ENCODE data around the gene IGSF5.

Gene IGSF5

GRCh38 chr21:39807738-39808137, 62.8 kb downstream of the IGSF5 start:
- no peaks in the 10 kb centered on the region for H3K36me3 ChIP-seq (ENCODE audit: control insufficient read depth in 2 of 2, insufficient read depth in 1 of 2, low read length in 2 of 2)
- CTCF ChIA-PET: interaction anchor here (0.6 kb wide), 1 partner anchor 438 kb away, joined by 4 read pairs; no protein-coding TSS in a partner anchor
- no peak overlapping the region for H3K27ac ChIP-seq (ENCODE audit: extremely low read depth, low read depth, low read length)
- H3K9me3 ChIP-seq (ENCODE audit: control insufficient read depth, insufficient read depth, low read depth, low read length): no peaks in the 10 kb centered on the region
- H3K4me1 ChIP-seq (ENCODE audit: control insufficient read depth, insufficient read depth, low read length): no peaks in the 10 kb centered on the region
- POLR2A ChIA-PET: no interaction called here
- H3K4me3 ChIP-seq (ENCODE audit: low read depth, low read length): no peak overlapping the region
- no peak for TF ChIP-seq ZNF514 (tag by site-specific recombination; IDR thresholded peaks at IDR 0.05)
- no peak for TF ChIP-seq FEZF1 (tag by site-specific recombination; IDR thresholded peaks at IDR 0.05)
- TF ChIP-seq ZNF510 (tag by site-specific recombination; IDR thresholded peaks at IDR 0.05; ENCODE audit: insufficient replicate concordance): no peak
- TF ChIP-seq GLIS2 (tag by site-specific recombination; IDR thresholded peaks at IDR 0.05): no peak
- no peak for TF ChIP-seq EGR2 (tag by site-specific recombination; IDR thresholded peaks at IDR 0.05; ENCODE audit: low read depth)
- no peak for TF ChIP-seq ZNF501 (tag by site-specific recombination; IDR thresholded peaks at IDR 0.05)
- no peak for TF ChIP-seq ZNF623 (tag by site-specific recombination; IDR thresholded peaks at IDR 0.05)
- no peak for TF ChIP-seq HIC1 (tag by site-specific recombination; IDR thresholded peaks at IDR 0.05)
- TF ChIP-seq GLI2 (tag by site-specific recombination; IDR thresholded peaks at IDR 0.05; ENCODE audit: borderline replicate concordance, low read depth): no peak
- TF ChIP-seq REST (tag by site-specific recombination; IDR thresholded peaks at IDR 0.05): no peak

GRCh38 chr21:39809936-39810335, 65.0 kb downstream of the IGSF5 start:
- no peaks in the 10 kb centered on the region for H3K36me3 ChIP-seq (ENCODE audit: control insufficient read depth in 2 of 2, insufficient read depth in 1 of 2, low read length in 2 of 2)
- H3K27ac ChIP-seq (ENCODE audit: extremely low read depth, low read depth, low read length): no peak overlapping the region
- H3K4me1 ChIP-seq (ENCODE audit: control insufficient read depth, insufficient read depth, low read length): no peaks in the 10 kb centered on the region
- H3K9me3 ChIP-seq (ENCODE audit: control insufficient read depth, insufficient read depth, low read depth, low read length): no peaks in the 10 kb centered on the region; the same call in 1 of the 2 replicates
- ChIA-PET POLR2A (no interaction called here), CTCF (interaction anchor here (0.5 kb wide), 1 partner anchor 17 kb away, joined by 4 read pairs; no protein-coding TSS in a partner anchor)
- no peak overlapping the region for H3K4me3 ChIP-seq (ENCODE audit: low read depth, low read length)
- TF ChIP-seq ZXDB (tag by site-specific recombination; IDR thresholded peaks at IDR 0.05): no peak
- TF ChIP-seq ZBTB10 (tag by site-specific recombination; IDR thresholded peaks at IDR 0.05): no peak
- TF ChIP-seq ZNF561 (tag by site-specific recombination; IDR thresholded peaks at IDR 0.05; ENCODE audit: borderline replicate concordance): no peak
- TF ChIP-seq ZNF621 (tag by site-specific recombination; IDR thresholded peaks at IDR 0.05): no peak
- TF ChIP-seq ZSCAN30 (tag by site-specific recombination; IDR thresholded peaks at IDR 0.05): no peak
- no peak for TF ChIP-seq GLI2 (tag by site-specific recombination; IDR thresholded peaks at IDR 0.05; ENCODE audit: borderline replicate concordance, low read depth)
- TF ChIP-seq ZBTB26 (tag by site-specific recombination; optimal IDR thresholded peaks at IDR 0.05): no peak
- no peak for TF ChIP-seq ZNF514 (tag by site-specific recombination; IDR thresholded peaks at IDR 0.05)
- TF ChIP-seq ZIC2 (tag by site-specific recombination; IDR thresholded peaks at IDR 0.05): no peak
- TF ChIP-seq ZNF707 (tag by site-specific recombination; IDR thresholded peaks at IDR 0.05): no peak
- TF ChIP-seq ZNF18 (tag by site-specific recombination; IDR thresholded peaks at IDR 0.05): no peak
- TF ChIP-seq PRDM4 (tag by site-specific recombination; IDR thresholded peaks at IDR 0.05): no peak
